PFSK-1 (cell line): ENCODE data around the gene DPYD.

Experiments used
- FOXP2 ChIP-seq: optimal IDR thresholded peaks from 2 replicates; pipeline ENCODE3; 2011; ENCODE audit warnings: borderline replicate concordance, control low read depth, inconsistent platforms; ENCODE audit not compliant: insufficient read depth; ENCODE audit errors: extremely low read length, extremely low read depth
- POLR2AphosphoS5 ChIP-seq: IDR thresholded peaks from 2 replicates; pipeline ENCODE4 v1.6.1; 2012; ENCODE audit warnings: low read depth, mild to moderate bottlenecking, control low read depth, low read length, moderate library complexity
- SIN3A ChIP-seq: IDR thresholded peaks from 2 replicates; pipeline ENCODE4 v1.6.1; 2012; ENCODE audit warnings: mild to moderate bottlenecking, low read length, moderate library complexity, borderline replicate concordance; ENCODE audit not compliant: insufficient read depth
- TAF1 ChIP-seq: IDR thresholded peaks from 2 replicates; pipeline ENCODE4 v1.6.1; 2012; ENCODE audit warnings: low read length, control low read depth, borderline replicate concordance; ENCODE audit not compliant: insufficient read depth
- TF ChIP-seq, protein P1 (sequence below), 2 experiments: IDR thresholded peaks; 2 replicates each; pipeline versions ENCODE4 v1.6.1 to v1.8.0; 2011 to 2012; ENCODE audit warnings: low read depth in 2 of 2, low read length in 2 of 2, control low read depth in 1 of 2, inconsistent platforms in 1 of 2, mild to moderate bottlenecking in 1 of 2, moderate library complexity in 1 of 2; ENCODE audit not compliant: insufficient read depth in 1 of 2

DPYD gene

DNA sequence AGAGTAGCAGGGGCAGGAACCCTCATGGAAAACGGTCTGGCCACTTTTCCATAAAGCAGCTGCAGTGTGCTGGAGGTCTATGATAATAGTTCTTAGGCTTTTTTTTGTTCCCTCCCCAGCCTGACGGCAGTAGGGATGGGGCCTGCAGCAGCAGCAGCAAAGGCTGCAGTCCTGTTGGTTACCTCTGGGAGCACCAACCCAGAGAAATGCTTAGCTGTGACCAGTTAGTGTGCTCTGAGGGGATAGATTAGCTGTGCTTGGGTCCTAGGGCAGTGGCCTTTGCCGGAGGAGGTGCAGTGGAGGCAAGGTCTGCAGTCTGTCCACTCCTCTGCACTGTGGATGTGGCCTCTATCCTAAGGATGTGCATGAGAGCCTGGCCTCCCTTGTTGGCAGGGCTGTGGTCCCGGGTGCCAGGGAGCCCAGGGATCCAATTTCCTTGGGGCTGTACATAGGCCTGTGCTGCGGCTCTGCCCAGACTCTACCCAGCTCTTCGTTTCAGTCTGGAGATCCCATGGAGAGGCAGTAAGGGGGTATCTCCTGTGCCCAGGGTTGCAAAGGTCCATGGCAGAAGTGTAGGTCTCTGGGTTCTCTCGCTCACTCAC, 876.6 kb downstream of the DPYD start:
- no peak for TF ChIP-seq SIN3A

DNA sequence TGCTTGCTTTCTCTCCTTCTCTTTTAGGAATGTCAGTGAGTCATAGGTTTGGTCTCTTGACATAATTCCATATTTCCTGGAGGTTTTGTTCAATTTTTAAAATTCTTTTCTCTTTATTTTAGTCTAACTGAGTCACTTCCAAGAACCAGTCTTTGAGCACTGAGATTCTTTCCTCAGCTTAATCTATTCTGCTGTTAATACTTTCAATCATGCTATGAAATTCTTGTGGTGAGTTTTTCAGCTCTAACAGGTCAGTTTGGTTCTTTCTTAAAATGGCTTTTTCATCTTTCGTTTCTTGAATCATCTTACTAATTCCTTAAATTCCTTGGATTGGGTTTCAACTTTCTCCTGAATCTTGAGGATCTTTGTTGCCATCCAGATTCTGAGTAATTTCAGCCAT, 878.3 kb downstream of the DPYD start:
- no peak for TF ChIP-seq FOXP2

DNA sequence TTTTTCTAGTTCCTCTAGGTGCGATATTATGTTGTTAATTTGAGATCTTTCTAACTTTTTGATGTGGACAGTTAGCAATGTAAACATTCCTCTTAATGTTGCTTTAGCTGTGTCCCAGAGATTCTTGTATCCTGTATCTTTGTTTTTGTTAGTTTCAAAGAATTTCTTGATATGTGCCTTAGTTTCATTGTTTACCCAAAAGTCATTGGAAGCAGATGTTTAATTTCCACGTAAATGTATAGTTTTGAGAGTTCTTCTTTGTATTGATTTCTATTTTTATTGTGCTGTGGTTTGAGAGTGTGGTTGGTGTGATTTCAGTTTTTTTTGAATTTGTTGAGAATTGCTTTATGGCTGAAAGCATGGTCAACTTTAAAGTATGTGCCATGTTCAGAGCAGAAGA, 879.8 kb downstream of the DPYD start:
- no peak for TF ChIP-seq SIN3A
- no peak for TF ChIP-seq POLR2AphosphoS5
- no peak for TF ChIP-seq TAF1

DNA sequence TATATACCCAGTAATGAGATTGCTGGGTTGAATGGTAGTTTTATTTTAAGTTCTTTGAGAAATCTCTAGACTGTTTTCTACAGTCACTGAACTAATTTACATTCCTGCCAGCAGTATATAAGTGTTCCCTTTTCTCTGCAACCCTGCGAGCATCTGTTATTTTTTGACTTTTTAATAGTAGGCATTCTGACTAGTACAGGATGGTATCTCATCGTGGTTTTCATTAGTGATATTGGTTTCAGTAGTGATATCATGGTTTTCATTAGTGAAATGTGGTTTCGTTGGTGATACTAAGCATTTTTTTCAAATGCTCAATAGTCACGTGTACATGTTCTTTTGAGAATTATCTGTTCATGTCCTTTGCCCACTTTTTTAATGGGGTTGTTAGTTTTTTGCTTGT, 882.4 kb downstream of the DPYD start:
- TF ChIP-seq SIN3A, result no peak
- TF ChIP-seq, protein P1, sequence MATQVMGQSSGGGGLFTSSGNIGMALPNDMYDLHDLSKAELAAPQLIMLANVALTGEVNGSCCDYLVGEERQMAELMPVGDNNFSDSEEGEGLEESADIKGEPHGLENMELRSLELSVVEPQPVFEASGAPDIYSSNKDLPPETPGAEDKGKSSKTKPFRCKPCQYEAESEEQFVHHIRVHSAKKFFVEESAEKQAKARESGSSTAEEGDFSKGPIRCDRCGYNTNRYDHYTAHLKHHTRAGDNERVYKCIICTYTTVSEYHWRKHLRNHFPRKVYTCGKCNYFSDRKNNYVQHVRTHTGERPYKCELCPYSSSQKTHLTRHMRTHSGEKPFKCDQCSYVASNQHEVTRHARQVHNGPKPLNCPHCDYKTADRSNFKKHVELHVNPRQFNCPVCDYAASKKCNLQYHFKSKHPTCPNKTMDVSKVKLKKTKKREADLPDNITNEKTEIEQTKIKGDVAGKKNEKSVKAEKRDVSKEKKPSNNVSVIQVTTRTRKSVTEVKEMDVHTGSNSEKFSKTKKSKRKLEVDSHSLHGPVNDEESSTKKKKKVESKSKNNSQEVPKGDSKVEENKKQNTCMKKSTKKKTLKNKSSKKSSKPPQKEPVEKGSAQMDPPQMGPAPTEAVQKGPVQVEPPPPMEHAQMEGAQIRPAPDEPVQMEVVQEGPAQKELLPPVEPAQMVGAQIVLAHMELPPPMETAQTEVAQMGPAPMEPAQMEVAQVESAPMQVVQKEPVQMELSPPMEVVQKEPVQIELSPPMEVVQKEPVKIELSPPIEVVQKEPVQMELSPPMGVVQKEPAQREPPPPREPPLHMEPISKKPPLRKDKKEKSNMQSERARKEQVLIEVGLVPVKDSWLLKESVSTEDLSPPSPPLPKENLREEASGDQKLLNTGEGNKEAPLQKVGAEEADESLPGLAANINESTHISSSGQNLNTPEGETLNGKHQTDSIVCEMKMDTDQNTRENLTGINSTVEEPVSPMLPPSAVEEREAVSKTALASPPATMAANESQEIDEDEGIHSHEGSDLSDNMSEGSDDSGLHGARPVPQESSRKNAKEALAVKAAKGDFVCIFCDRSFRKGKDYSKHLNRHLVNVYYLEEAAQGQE (IDR thresholded peaks at IDR 0.05; ENCODE audit: insufficient read depth in 1 of 2, low read depth in 2 of 2, low read length in 2 of 2), result no peak
- TF ChIP-seq POLR2AphosphoS5, result no peak
- no peak for TF ChIP-seq TAF1

DNA sequence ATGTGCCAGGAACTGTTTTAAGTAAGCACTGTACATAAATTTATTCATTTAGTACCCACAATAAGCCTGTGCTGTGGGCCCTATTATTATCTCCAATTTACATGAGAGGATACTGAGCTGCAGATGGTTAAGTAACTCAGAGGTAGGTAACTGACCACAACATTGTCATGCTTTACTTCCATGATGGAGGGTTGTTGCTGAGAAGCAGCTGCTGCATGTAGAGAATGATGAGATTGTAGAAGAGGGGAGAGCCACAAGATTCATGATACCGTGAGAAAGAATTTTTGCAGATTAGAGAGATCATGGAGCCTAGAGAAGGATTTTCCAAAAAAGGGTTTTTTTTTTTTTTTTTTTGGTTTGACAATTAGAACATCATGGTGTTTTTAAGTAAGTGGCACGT, 886.2 kb downstream of the DPYD start:
- TF ChIP-seq, protein P1 (IDR thresholded peaks at IDR 0.05; ENCODE audit: insufficient read depth in 1 of 2, low read depth in 2 of 2, low read length in 2 of 2), result no peak
- TF ChIP-seq FOXP2, result no peak
- no peak for TF ChIP-seq TAF1
- TF ChIP-seq POLR2AphosphoS5, result no peak
- TF ChIP-seq SIN3A, result no peak

DNA sequence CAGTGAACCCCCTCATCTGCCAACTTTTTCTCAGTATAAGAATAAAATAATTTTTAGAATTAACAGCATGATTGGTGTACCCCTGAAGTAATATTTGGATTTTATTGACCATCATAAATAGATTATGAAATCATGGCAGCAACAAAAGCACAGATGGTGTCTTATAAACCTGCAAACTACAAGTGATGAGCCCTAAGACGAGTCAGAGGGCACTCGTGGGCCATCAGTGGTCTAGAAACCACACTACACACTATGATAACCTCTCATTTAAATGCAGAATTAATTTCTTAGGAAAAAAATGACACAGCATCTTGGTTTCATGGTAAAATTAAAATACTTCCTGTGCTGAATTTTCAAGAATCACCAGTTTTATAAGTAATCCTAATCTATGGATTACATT, 886.9 kb downstream of the DPYD start:
- TF ChIP-seq SIN3A (no peak), FOXP2 (no peak), TAF1 (no peak), POLR2AphosphoS5 (no peak)
- TF ChIP-seq, protein P1 (IDR thresholded peaks at IDR 0.05; ENCODE audit: insufficient read depth in 1 of 2, low read depth in 2 of 2, low read length in 2 of 2), result no peak
